GM12878 (cell line): Measurements from ENCODE around the gene AEBP2. TPM values are rescaled to one million over a fixed set of nuclear protein-coding genes. Genes with fewer than 3 reads are reported as not detected.

ENCODE experiments used
- BCL3 ChIP-seq: IDR thresholded peaks from 2 replicates; pipeline ENCODE4 v1.6.1; 2011; ENCODE audit warnings: borderline replicate concordance, low read depth, mild to moderate bottlenecking, moderate library complexity, low read length; ENCODE audit not compliant: insufficient read depth, poor library complexity, severe bottlenecking
- E2F8 ChIP-seq: fragments of 450-650 bp; IDR thresholded peaks from 2 replicates; pipeline ENCODE4 v1.6.1; 2018; ENCODE audit warnings: mild to moderate bottlenecking, low read depth, moderate library complexity; ENCODE audit not compliant: partially characterized antibody
- ETV6 ChIP-seq, 2 experiments: fragments of 450-650 bp in 1 of 2; IDR thresholded peaks in 1 of 2; conservative IDR thresholded peaks in 1 of 2; 2 replicates each; pipeline ENCODE4 v1.6.1; 2014; ENCODE audit warnings: antibody characterized with exemption in 1 of 2, borderline replicate concordance in 1 of 2, low read depth in 1 of 2, mild to moderate bottlenecking in 1 of 2, moderate library complexity in 1 of 2
- HDGF ChIP-seq: fragments of 450-650 bp; IDR thresholded peaks from 2 replicates; pipeline ENCODE4 v1.6.1; 2016; ENCODE audit warnings: antibody characterized with exemption
- NFYB ChIP-seq: IDR thresholded peaks from 2 replicates; pipeline ENCODE4 v1.6.1; 2011; ENCODE audit warnings: low read depth, mild to moderate bottlenecking, low read length, improper control_type of control experiment, moderate library complexity; ENCODE audit not compliant: insufficient read depth
- PKNOX1 ChIP-seq: fragments of 450-650 bp; IDR thresholded peaks from 2 replicates; pipeline ENCODE4 v1.6.1; 2016; ENCODE audit warnings: mild to moderate bottlenecking
- POLR2AphosphoS2 ChIP-seq: IDR thresholded peaks from 2 replicates; pipeline ENCODE4 v1.6.1; 2011; ENCODE audit warnings: low read depth, mild to moderate bottlenecking, low read length, improper control_type of control experiment, moderate library complexity
- TBL1XR1 ChIP-seq: IDR thresholded peaks from 2 replicates; pipeline ENCODE4 v1.6.1; 2012; ENCODE audit warnings: low read depth, low read length, improper control_type of control experiment
- ZBTB4 ChIP-seq: fragments of 450-650 bp; formaldehyde crosslinking; IDR thresholded peaks from 2 replicates; pipeline ENCODE4 v1.4.0; 2022; ENCODE audit warnings: mild to moderate bottlenecking, moderate library complexity
- ZNF274 ChIP-seq: IDR thresholded peaks from one replicate; pipeline ENCODE4 v1.8.0; 2011; ENCODE audit not compliant: insufficient read length, insufficient read depth
- ZNF592 ChIP-seq: fragments of 450-650 bp; IDR thresholded peaks from 2 replicates; pipeline ENCODE4 v1.6.1; 2017; ENCODE audit warnings: mild to moderate bottlenecking, moderate library complexity
- polyA plus RNA-seq, 11 experiments: library from polyadenylated mRNA; depleted of rRNA in 4 of 11; unstranded in 6 of 11; stranded (reverse) in 5 of 11; fragments of >200 nt; fragmentation: Nextera tagmentation in 4 of 11; fragmentation: Illumina TruSeq in 1 of 11; extraction: Ambion mirVana in 4 of 11; extraction: Trizol in 1 of 11; gene quantifications; 1 replicate in 1 of 11; 2 replicates in 10 of 11; pipeline versions ENCODE4 v1.2.1 to v1.2.3, GENCODE V29; 2011 to 2016; ENCODE audit warnings: inconsistent platforms in 2 of 11, missing spikeins in 2 of 11, low read depth in 1 of 11
- total RNA-seq, 4 experiments: library from RNA; depleted of rRNA in 3 of 4; stranded (reverse); fragments of >200 nt in 3 of 4; fragmentation: Illumina TruSeq in 1 of 4; extraction: Trizol in 1 of 4; gene quantifications; 2 replicates each; pipeline versions ENCODE4 v1.2.1 to v1.2.3, GENCODE V29; 2013 to 2021

The AEBP2 gene
- total and polyA plus RNA-seq, 10 of the 15 experiments (the other 5 are each of a cell fraction or from before 2014, with no cell fraction given): 17.6 to 126 (median 44.8) TPM

- TF ChIP-seq ZNF592: no peak
- TF ChIP-seq ZBTB4 (CRISPR knock-in tag): no peak
- TF ChIP-seq HDGF: no peak
- TF ChIP-seq BCL3: peak; percentile 21
- no peak for TF ChIP-seq E2F8
- TF ChIP-seq POLR2AphosphoS2: no peak
- peak in 1 of 2 experiments; percentile 70; a peak in 2 of 4 replicates for TF ChIP-seq ETV6 (conservative IDR thresholded peaks at IDR 0.05 in 1 of 2, IDR thresholded peaks at IDR 0.05 in 1 of 2; ENCODE audit: borderline replicate concordance in 1 of 2, low read depth in 1 of 2)
- no peak for TF ChIP-seq PKNOX1
- TF ChIP-seq TBL1XR1: no peak; the same call in 1 of the 2 replicates
- TF ChIP-seq ZNF274: no peak
- TF ChIP-seq NFYB: no peak
These were observed 43.3 kb downstream of the AEBP2 start (continued) for GRCh38 chr12:19482551-19483109.
